Activated naive CD4-positive, alpha-beta T cell treated with anti-CD3 and anti-CD28 coated beads, Interleukin-2, amount 10 ng/mL, durations not matched to agents 5 hours and 36 hours (primary cell): ENCODE data around the gene SPR. TPM values are rescaled to one million over a fixed set of nuclear protein-coding genes. Genes with fewer than 3 reads are reported as not detected.

ENCODE experiments used
- total RNA-seq, 2 experiments: library from RNA; stranded (reverse); gene quantifications; one replicate each; pipeline ENCODE4 v1.2.3, GENCODE V29; 2021

Gene SPR
- total RNA-seq = under 1 TPM; 0.13 to 0.31 TPM

GRCh38 chr2:72887032-72887739 lies at the start of gene SPR:
Gene SPR, plus strand, starts transcription at chr2:72887408. Its CDS starts 25 bp downstream, at chr2:72887433.

GRCh38 chr2:72917138-72917876 lies 30.1 kb downstream of the SPR start, which contains the start of gene EMX1:
Gene EMX1, plus strand, starts transcription at chr2:72917519. Its CDS starts 334 bp downstream, at chr2:72917853.

Other genes with a start within 250 kb of the SPR start
- 10 to 100 TPM; 15.2 to 16.3 TPM for gene EXOC6B, start 61.4 kb upstream of the SPR start, total RNA-seq
- not detected for gene EMX1, start 30.1 kb downstream of the SPR start, total RNA-seq
- 1 to 10 TPM; 5.3 to 8.0 TPM for gene SFXN5, start 184.3 kb downstream of the SPR start, total RNA-seq
- 1 to 10 TPM; 6.2 to 6.9 TPM for gene RAB11FIP5, start 225.5 kb downstream of the SPR start, total RNA-seq